K562 (cell line): ENCODE results near the gene LRRTM1. TPM values are rescaled to one million over a fixed set of nuclear protein-coding genes. Genes with fewer than 3 reads are reported as not detected.
A peak's percentile ranks its signal among the peaks of the same experiment; 100 is the strongest.

Experiments
- ATAC-seq: fragments of 200-7000 bp; cut with Tn5 transposase; 3 replicates; pipeline ENCODE4 v1.9.1; 2020; ENCODE audit warnings: moderate library complexity
- BruUV-seq: library from RNA; stranded (reverse); fragments of 400-500 nt; replicated peaks from 2 replicates; lab custom pipeline; 2021; lab: Mats Ljungman, UMichigan
- CTCF ChIA-PET: fragments of 300-600 bp; formaldehyde crosslinking; extraction: SDS; loops from one replicate; lab custom pipeline; 2021; ENCODE audit warnings: low intra/inter-chr PET ratio; lab: Yijun Ruan, JAX
- POLR2A ChIA-PET: fragments of 300-600, 350-650 bp; sonication (Branson Sonifier 250); formaldehyde crosslinking; extraction: SDS; loops from one replicate; lab custom pipeline; 2021; ENCODE audit warnings: antibody characterized with exemption, inconsistent platforms; lab: Yijun Ruan, JAX
- DNase-seq, 4 experiments: peaks; one replicate each; pipeline versions ENCODE4 v3.0.0 to v3.0.0-alpha.2; 2011 to 2018; ENCODE audit warnings: low spot score in 3 of 4, mixed read lengths in 3 of 4; ENCODE audit errors: extremely low read depth in 1 of 4
- FAIRE-seq: peaks from 2 replicates; lab custom pipeline; 2011; peaks lifted over from hg19 to GRCh38; lab: Jason Lieb, UNC
- H2AFZ ChIP-seq: 2 replicates; pipeline ENCODE4 v1.6.0; 2011; ENCODE audit warnings: low read depth, low read length, control low read depth, inconsistent platforms
- H3K27ac ChIP-seq: fragments of 200-600 bp; 3 replicates; pipeline ENCODE4 v1.8.0; 2011; ENCODE audit warnings: low read depth, mild to moderate bottlenecking, control low read depth, inconsistent platforms, low read length, moderate library complexity, mixed read lengths; ENCODE audit errors: extremely low read depth
- H3K27me3 ChIP-seq, 2 experiments: fragments of 300-600 bp in 1 of 2; 2 replicates in 1 of 2; 3 replicates in 1 of 2; pipeline versions ENCODE4 v1.6.0 to v1.8.0; 2011; ENCODE audit warnings: inconsistent platforms in 2 of 2, low read length in 2 of 2, mild to moderate bottlenecking in 1 of 2, mixed read lengths in 1 of 2, moderate library complexity in 1 of 2; ENCODE audit not compliant: control insufficient read depth in 2 of 2, insufficient read depth in 2 of 2
- H3K36me3 ChIP-seq: fragments of 300-600 bp; 3 replicates; pipeline ENCODE4 v1.8.0; 2011; ENCODE audit warnings: mild to moderate bottlenecking, low read length, inconsistent platforms; ENCODE audit not compliant: control insufficient read depth, insufficient read depth
- H3K4me1 ChIP-seq, 2 experiments: fragments of 200-600 bp in 1 of 2; replicated peaks in 1 of 2; 2 replicates in 1 of 2; 3 replicates in 1 of 2; pipeline versions ENCODE4 v1.5.1 to v1.8.0; 2011; ENCODE audit warnings: inconsistent platforms in 2 of 2, low read length in 2 of 2, mild to moderate bottlenecking in 1 of 2, mixed read lengths in 1 of 2, moderate library complexity in 1 of 2; ENCODE audit not compliant: control insufficient read depth in 2 of 2, insufficient read depth in 2 of 2
- H3K4me2 ChIP-seq: 2 replicates; pipeline ENCODE4 v1.6.1; 2011; ENCODE audit warnings: low read length, control low read depth, inconsistent platforms, mixed read lengths; ENCODE audit not compliant: insufficient read depth
- H3K4me3 ChIP-seq: fragments of 200-600 bp; sonication (generic), shearing (Covaris generic); 2 replicates; pipeline ENCODE4 v1.5.1; 2016; ENCODE audit warnings: control low read depth, inconsistent platforms
- H3K79me2 ChIP-seq: fragments of 200-600 bp; 3 replicates; pipeline ENCODE4 v1.8.0; 2011; ENCODE audit warnings: low read length, inconsistent platforms; ENCODE audit not compliant: control insufficient read depth, insufficient read depth
- H3K9ac ChIP-seq, 2 experiments: 2 replicates each; pipeline versions ENCODE4 v1.6.0 to v1.6.1; 2011; ENCODE audit warnings: low read depth in 2 of 2, low read length in 2 of 2, control low read depth in 1 of 2, inconsistent platforms in 1 of 2, mild to moderate bottlenecking in 1 of 2, mixed read lengths in 1 of 2; ENCODE audit not compliant: insufficient read depth in 1 of 2
- H3K9me1 ChIP-seq: one replicate; pipeline ENCODE4 v1.6.0; 2011; ENCODE audit warnings: inconsistent platforms, mild to moderate bottlenecking, low read length, moderate library complexity; ENCODE audit not compliant: control insufficient read depth, insufficient read depth
- H3K9me3 ChIP-seq: replicated peaks from 2 replicates; pipeline ENCODE4 v1.5.1; 2011; ENCODE audit warnings: low read depth, low read length, inconsistent platforms; ENCODE audit not compliant: control insufficient read depth, insufficient read depth
- H4K20me1 ChIP-seq: replicated peaks from 2 replicates; pipeline ENCODE4 v1.6.1; 2011; ENCODE audit warnings: low read length, inconsistent platforms, mixed read lengths; ENCODE audit not compliant: control insufficient read depth, insufficient read depth
- CCAR2 ChIP-seq: fragments of 200-400 bp; formaldehyde crosslinking; IDR thresholded peaks from 2 replicates; pipeline ENCODE4 v1.6.1; 2017; ENCODE audit warnings: mild to moderate bottlenecking, low read depth, low read length
- EP300 ChIP-seq: IDR thresholded peaks from 2 replicates; pipeline ENCODE4 v1.6.1; 2012; ENCODE audit warnings: low read length, improper control_type of control experiment
- FOXA1 ChIP-seq: fragments of 450-650 bp; IDR thresholded peaks from 2 replicates; pipeline ENCODE4 v1.6.1; 2016; ENCODE audit warnings: mild to moderate bottlenecking, borderline replicate concordance
- SPI1 ChIP-seq: IDR thresholded peaks from 2 replicates; pipeline ENCODE4 v1.6.1; 2011; ENCODE audit warnings: low read depth, low read length, control low read depth, borderline replicate concordance
- ZKSCAN8 ChIP-seq: fragments of 200-800 bp; sonication (Bioruptor generic); IDR thresholded peaks from 2 replicates; pipeline ENCODE4 v1.6.1; 2016; ENCODE audit warnings: missing genetic modification characterization, missing compliant biosample characterization
- WGBS: fragments of 100-300 bp; shearing (Covaris generic); methylation state at CpG from one replicate; pipeline ENCODE4 v1.1.6; 2016; ENCODE audit warnings: low coverage, mixed read lengths; ENCODE audit not compliant: insufficient coverage; ENCODE audit errors: missing lambda C conversion rate; 5-methylcytosine and 5-hydroxymethylcytosine counted together
- in situ Hi-C: fragments of 300-500 bp; cut with MboI; formaldehyde crosslinking; loops from 4 replicates; pipeline ENCODE4 v1.15.0; 2018; ENCODE audit warnings: inconsistent platforms, mixed read lengths
- intact Hi-C: fragments of 100-400 bp; cut with micrococcal nuclease; formaldehyde crosslinking; loops from 2 replicates; pipeline ENCODE4 v1.14.2; 2022
- polyA plus RNA-seq, 8 experiments: library from polyadenylated mRNA; depleted of rRNA in 4 of 8; stranded (reverse) in 5 of 8; unstranded in 3 of 8; fragments of >200 nt; fragmentation: Nextera tagmentation in 2 of 8; fragmentation: Illumina TruSeq in 1 of 8; extraction: Ambion mirVana in 2 of 8; extraction: Trizol in 1 of 8; gene quantifications; 2 replicates each; pipeline versions ENCODE4 v1.2.1 to v1.2.3, GENCODE V29; 2011 to 2014; ENCODE audit warnings: inconsistent platforms in 1 of 8, missing spikeins in 1 of 8
- total RNA-seq, 7 experiments: library from RNA; depleted of rRNA in 6 of 7; stranded (reverse); fragments of >200 nt in 6 of 7; fragmentation: Illumina TruSeq in 2 of 7; extraction: Trizol in 2 of 7; gene quantifications; 2 replicates each; pipeline versions ENCODE4 v1.2.1 to v1.2.3, GENCODE V29; 2011 to 2021; ENCODE audit warnings: low replicate concordance in 1 of 7
- TF ChIP-seq, protein P1 (sequence below): IDR thresholded peaks from 2 replicates; pipeline ENCODE4 v1.6.1; 2011; ENCODE audit not compliant: insufficient read length; ENCODE audit errors: extremely low read depth
- TF ChIP-seq, protein P2 (sequence below): fragments of 450-650 bp; IDR thresholded peaks from 2 replicates; pipeline ENCODE4 v1.6.1; 2018; ENCODE audit not compliant: partially characterized antibody

The LRRTM1 gene
- total and polyA plus RNA-seq, 9 of the 15 experiments (the other 6 are each of a cell fraction or from before 2014, with no cell fraction given): 0.07 to 0.33 (median 0.11) TPM; not detected in 6

DNA sequence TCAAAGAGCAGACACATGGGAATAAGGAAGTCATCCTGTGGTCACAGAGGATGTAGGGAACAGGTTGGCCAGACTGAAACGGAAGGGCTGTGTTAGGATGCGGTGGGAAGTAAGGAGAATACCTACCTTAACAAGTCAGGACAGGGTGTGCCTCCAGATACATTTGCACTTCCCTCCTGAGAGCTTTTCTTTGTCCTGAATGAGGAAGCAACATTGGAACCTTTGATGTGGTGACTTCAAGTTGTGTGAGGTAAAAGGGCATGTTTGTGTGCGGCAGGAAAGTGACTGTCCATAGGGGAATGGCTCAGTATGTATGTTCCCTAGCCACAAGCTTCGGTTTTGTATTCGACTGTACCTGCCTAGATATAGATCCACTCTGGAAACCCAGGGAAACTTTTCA, 24.9 kb upstream of the LRRTM1 start:
- Histone ChIP-seq H4K20me1 (no peaks in the 10 kb centered on the region), H3K4me3 (no peak overlapping the region), H3K27ac (no peak overlapping the region), H3K36me3 (no peaks in the 10 kb centered on the region), H3K79me2 (no peaks in the 10 kb centered on the region), H3K9me3 (no peaks in the 10 kb centered on the region), H3K4me2 (no peak overlapping the region), H3K9ac (no peak overlapping the region), H3K9me1 (no peaks in the 10 kb centered on the region), H3K27me3 (0 out of 5 replicates have a peak, but pooled peaks cover 0 to 2% of the 10 kb centered on the region in 2 experiments), H2AFZ (no peak overlapping the region), H3K4me1 (no peaks in the 10 kb centered on the region; a peak in 1 of 5 replicates)
- intact Hi-C loops: loop anchor here (5.0 to 10.0 kb wide), 2 partner anchors 53 to 395 kb away; no protein-coding TSS in a partner anchor
- no peak for DNase-seq
- in situ Hi-C loops: loop anchor here (5.0 kb wide), 1 partner anchor 98 kb away; no protein-coding TSS in a partner anchor
- ATAC-seq: no peak
- FAIRE-seq: no peak
- ChIA-PET CTCF (no interaction called here), POLR2A (no interaction called here)
- no TSS peak for BruUV-seq
- TF ChIP-seq SPI1: peak; percentile 49; the same call in 1 of the 2 replicates
- no peak for TF ChIP-seq ZKSCAN8
- no peak for TF ChIP-seq EP300
- WGBS: 9% methylated on average over 5 of the region's 5 CpGs

DNA sequence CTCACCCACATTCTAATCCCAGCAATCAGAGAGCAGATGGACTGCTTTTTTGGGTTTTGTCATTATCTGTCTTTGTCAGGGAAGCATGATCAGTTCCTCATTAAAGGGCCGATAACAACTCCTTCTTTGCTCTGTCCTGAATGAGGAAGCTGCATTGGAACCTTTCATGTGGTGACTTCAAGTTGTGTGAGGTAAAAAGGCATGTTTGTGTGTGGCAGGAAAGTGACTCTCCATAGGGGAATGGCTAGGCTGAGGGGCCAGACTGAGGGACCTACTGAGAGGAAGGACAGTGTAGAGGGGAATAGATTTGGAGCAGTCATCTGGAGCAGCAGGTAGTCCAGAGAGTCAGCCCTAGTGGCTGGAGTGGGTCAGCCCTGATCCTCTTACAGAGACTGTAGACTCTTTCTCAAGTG, 23.6 kb upstream of the LRRTM1 start:
- ChIA-PET POLR2A (no interaction called here), CTCF (interaction anchor here (1.2 kb wide), 1 partner anchor 101 kb away, joined by 3 read pairs; no protein-coding TSS in a partner anchor)
- no peak overlapping the region for H3K4me2 ChIP-seq
- no peak overlapping the region for H3K4me3 ChIP-seq
- WGBS: 0% methylated on average over 1 of the region's 1 CpG
- H3K9me3 ChIP-seq: no peaks in the 10 kb centered on the region
- no peaks in the 10 kb centered on the region; a peak in 1 of 5 replicates for H3K4me1 ChIP-seq
- DNase-seq: peak in 1 of 4 experiments; percentile 33
- H3K9ac ChIP-seq: no peak overlapping the region
- no peak overlapping the region for H3K27ac ChIP-seq
- in situ Hi-C loops (loop anchor here (5.0 kb wide), 1 partner anchor 99 kb away; no protein-coding TSS in a partner anchor), intact Hi-C loops (loop anchor here (5.0 to 10.0 kb wide), 2 partner anchors 54 to 393 kb away; no protein-coding TSS in a partner anchor)
- no peak overlapping the region for H2AFZ ChIP-seq
- no peaks in the 10 kb centered on the region for H3K36me3 ChIP-seq
- H3K27me3 ChIP-seq: peaks cover 2 to 5% of the 10 kb centered on the region in 2 experiments; a peak in 1 of 5 replicates
- no TSS peak for BruUV-seq
- peak; percentile 79 for ATAC-seq
- no peaks in the 10 kb centered on the region for H3K79me2 ChIP-seq
- H3K9me1 ChIP-seq: no peaks in the 10 kb centered on the region
- FAIRE-seq: peak; percentile 76
- H4K20me1 ChIP-seq: no peaks in the 10 kb centered on the region
- TF ChIP-seq CCAR2 (no peak), FOXA1 (no peak)
- TF ChIP-seq, protein P1, sequence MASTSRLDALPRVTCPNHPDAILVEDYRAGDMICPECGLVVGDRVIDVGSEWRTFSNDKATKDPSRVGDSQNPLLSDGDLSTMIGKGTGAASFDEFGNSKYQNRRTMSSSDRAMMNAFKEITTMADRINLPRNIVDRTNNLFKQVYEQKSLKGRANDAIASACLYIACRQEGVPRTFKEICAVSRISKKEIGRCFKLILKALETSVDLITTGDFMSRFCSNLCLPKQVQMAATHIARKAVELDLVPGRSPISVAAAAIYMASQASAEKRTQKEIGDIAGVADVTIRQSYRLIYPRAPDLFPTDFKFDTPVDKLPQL: no peak
- TF ChIP-seq, protein P2, sequence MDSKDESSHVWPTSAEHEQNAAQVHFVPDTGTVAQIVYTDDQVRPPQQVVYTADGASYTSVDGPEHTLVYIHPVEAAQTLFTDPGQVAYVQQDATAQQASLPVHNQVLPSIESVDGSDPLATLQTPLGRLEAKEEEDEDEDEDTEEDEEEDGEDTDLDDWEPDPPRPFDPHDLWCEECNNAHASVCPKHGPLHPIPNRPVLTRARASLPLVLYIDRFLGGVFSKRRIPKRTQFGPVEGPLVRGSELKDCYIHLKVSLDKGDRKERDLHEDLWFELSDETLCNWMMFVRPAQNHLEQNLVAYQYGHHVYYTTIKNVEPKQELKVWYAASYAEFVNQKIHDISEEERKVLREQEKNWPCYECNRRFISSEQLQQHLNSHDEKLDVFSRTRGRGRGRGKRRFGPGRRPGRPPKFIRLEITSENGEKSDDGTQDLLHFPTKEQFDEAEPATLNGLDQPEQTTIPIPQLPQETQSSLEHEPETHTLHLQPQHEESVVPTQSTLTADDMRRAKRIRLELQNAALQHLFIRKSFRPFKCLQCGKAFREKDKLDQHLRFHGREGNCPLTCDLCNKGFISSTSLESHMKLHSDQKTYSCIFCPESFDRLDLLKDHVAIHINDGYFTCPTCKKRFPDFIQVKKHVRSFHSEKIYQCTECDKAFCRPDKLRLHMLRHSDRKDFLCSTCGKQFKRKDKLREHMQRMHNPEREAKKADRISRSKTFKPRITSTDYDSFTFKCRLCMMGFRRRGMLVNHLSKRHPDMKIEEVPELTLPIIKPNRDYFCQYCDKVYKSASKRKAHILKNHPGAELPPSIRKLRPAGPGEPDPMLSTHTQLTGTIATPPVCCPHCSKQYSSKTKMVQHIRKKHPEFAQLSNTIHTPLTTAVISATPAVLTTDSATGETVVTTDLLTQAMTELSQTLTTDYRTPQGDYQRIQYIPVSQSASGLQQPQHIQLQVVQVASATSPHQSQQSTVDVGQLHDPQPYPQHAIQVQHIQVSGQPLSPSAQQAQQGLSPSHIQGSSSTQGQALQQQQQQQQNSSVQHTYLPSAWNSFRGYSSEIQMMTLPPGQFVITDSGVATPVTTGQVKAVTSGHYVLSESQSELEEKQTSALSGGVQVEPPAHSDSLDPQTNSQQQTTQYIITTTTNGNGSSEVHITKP: no peak
